HG02840 (cell line): ENCODE measurements around the gene POLG.

Experiments
- ATAC-seq: cut with Tn5 transposase; IDR thresholded peaks from one replicate; pipeline ENCODE4 v1.9.1; 2021; ENCODE audit warnings: mild to moderate bottlenecking, moderate library complexity, moderate number of reproducible peaks; ENCODE audit not compliant: unreplicated experiment, low FRiP score

The POLG gene

DNA sequence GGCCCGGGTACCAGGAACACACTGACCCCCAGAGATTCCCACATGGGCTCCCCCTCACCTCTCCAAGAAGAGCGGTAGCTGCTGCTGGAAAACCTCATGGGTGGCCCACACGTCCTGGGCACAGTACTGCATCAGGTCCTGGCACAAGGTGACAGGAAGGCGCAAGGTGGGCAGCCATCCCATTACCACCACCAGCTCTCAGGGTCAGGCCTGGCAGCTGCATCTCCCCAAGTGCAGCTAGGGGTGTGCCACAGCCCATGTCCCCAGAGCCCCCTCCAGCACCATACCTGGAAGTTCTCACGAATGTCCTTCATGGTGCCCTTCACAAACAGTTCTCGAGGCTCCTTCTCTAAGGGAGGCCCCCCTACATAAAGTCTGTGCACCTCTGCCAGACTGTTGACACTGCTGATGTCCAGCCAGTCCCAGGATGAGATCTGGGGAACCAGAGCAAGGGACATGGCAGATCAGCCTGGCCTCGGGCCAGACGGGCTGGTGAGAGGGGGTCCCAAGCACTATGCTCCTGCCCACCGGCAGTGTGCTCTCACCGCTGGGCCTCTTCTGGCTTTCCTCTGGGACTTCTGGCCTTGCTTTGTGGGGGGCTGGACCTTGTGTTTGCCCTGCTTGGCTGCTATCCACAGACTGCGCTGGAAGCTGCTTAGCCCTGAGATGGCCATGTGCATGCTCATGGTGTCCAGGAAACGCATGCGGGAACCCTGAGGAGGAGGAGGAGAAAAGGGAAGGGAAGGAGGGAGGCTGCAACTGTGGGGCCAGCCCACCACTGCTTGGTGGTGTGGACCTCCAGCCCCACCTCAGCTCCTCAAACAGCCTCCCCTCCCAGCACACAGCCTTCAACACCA lies 6.0 kb downstream of the POLG start:
- ATAC-seq: no peak

GRCh38 chr15:89327113-89327512 lies 7.5 kb downstream of the POLG start:
- ATAC-seq: no peak

DNA sequence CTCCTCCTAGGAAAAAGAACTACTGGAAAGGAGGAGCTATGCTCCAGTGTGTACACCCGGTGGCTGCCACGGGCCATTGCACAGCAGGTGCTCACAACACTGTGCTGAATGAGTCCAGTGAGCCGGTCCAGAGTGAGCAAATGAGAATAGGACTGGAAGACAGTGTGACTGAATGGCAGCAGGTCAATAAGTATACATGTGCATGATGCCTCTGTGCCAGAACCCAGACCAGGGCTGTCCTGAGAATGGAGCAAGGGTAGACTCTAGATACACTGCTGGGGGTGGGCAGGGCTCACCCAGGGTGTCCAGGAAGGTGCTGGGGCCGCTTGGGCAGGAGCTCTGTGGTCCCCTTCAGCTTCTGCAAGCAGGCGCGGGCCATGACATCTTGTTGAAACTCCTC lies 8.3 kb downstream of the POLG start:
- no peak for ATAC-seq

- ATAC-seq: no peak
Measured at GRCh38 chr15:89325039-89325803, 9.4 kb downstream of the POLG start.

- ATAC-seq: no peak
Measured at GRCh38 chr15:89323825-89324224, 10.8 kb downstream of the POLG start.

DNA sequence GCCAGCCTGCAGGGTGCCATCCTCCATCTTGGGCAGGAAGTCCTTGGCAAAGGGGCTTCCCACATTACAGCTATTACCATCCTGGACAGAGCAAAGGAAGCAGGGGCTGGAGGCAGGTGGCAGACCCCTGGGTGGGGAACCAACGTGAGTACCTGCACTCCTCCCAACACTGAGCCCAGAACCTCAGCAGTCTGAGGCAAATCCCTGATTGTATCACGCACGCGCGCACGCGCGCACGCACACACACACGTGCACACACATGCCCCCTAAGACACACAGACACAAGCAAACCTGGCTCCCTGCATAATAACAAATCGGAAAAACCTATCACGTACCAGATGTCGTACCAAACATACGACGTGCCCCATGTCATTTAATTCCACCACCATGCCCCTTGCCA lies 11.8 kb downstream of the POLG start:
- ATAC-seq: no peak

DNA sequence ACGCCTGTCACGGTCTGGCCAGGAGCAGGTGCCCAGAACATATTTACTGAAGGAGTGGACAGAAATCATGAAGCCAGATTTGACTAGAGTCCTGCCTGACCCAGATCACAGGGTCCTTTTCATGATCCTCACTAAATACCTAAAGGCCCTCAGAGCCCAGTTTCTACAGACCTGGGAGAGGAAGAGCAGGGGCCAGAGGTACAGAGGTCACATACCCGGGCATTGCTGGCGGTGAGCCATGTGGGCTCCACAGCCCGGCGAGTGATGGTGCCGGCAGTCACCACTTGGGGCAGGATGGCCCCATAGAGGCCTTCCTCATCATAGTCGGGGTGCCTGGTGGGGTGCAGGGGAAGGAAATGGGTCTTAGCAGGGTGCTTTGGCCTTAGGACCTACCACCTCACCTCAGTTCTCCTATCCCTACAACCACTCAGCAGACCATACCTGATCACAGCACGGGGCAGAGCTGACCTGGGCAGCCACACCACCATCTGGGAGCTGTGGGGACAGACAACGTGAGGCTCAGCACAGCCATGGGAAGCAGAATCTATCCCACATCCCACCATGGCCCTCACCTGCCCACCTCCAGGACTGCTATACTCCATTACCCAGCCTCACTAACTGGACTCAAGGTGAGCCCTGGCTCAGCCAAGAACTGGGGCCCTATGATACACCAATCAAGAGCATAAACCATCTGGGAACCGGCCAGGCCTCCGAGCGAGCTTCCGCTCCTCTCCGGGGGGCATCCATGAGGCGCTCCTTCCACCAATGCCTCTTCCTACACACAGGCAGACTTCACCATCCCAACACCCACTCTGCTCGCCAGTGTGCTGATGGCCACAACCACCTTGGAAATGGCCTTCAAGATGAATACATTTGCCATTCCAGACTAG lies 12.9 kb downstream of the POLG start:
- no peak for ATAC-seq

DNA sequence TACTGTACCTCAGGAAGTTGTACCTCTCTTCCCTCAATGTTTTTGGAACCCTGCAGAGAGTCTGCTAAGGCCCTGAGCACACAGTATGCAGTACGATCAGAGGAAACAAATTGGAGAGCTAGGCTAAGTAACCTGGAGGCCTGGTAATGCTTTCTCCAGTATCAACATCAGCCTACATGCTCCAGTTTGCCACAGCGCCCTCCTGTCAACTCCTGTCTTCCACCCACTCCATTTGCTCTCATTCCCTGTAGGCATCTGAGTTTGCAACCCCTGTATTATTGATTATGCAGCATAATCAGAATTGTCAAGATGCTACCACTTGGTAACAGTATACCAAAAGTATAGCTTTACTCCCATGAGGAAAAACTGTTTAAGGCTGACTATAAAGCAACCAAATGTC lies 14.4 kb downstream of the POLG start:
- no peak for ATAC-seq

- ATAC-seq: no peak
Measured at GRCh38 chr15:89319678-89320077, 14.9 kb downstream of the POLG start.

DNA sequence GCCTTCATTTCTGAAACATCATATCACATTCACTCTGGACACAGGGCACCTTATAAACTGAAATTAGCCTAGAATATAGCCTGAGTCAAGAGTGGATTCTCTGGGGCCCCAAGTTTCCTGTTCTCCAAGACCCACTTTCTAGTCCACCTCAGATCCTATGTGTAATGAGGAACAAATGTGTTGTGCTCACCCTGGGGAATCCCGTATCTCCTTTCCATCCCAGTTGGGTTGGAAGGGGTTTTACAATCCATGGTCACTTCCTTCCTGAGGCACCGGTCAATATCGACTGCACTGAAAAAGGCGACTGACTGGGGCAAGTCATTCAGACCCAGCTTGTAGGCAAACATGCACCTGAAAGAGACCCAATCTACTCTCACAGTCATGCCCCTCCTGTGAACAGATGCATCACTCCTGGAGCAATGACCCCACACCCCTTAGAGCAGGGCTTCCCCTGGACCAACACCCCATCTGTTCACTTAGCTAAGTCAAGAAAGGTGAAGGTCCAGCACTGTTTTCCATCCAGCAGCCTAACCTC lies 17.4 kb downstream of the POLG start:
- no peak for ATAC-seq

GRCh38 chr15:89316504-89316903 lies 18.1 kb downstream of the POLG start:
- no peak for ATAC-seq

DNA sequence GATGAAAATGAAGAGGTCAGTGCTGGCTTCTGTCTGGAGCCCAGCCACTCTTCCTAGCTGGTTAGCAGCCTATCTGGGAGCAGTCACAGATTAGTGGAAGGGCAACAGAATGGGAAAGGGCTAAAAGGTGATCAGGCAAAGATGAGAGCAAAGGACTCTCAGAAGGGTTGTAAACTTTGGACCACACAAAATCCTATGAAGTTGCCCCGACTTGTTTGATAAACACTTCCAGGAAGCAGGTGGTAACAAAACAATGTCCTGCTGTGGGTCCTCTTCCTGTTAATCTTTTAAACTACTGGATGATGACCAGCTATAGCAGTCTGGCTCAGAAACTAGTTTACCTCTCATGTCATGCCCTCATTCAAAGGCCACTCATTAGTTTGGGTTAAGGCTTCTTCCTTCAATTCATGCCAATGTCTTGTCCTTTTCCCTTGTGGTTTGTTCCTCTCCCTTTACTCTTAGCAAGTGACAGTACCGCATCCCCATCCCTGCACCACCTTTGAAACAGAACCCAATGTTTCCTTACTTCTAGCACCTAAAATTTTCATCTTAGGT lies 19.2 kb downstream of the POLG start:
- ATAC-seq: no peak

- no peak for ATAC-seq
Measured at GRCh38 chr15:89309993-89310392, 24.6 kb downstream of the POLG start.

- no peak for ATAC-seq
Measured at GRCh38 chr15:89308236-89308635, 26.4 kb downstream of the POLG start.

- ATAC-seq: no peak
Measured at GRCh38 chr15:89307791-89308190, 26.8 kb downstream of the POLG start.

- ATAC-seq: no peak
Measured at GRCh38 chr15:89307046-89307587, 27.5 kb downstream of the POLG start.

DNA sequence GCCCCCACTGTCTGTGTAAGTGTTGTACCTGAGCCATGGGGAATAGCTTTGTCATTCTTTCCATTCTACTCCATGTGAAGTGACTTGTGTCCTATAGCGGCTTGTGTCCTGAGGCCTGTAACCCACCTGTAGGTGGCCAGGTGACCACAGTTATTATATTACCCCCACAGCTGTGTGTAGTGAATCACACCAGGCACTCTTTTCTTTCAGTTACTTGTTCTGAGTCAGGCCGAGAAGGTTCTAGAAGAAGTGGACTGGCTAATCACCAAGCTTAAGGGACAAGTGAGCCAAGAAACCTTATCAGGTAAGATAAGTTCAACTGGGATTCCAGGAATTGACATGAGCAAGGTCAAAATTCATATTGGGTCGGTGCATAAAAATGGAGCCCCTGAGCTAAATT lies 29.2 kb downstream of the POLG start:
- no peak for ATAC-seq

DNA sequence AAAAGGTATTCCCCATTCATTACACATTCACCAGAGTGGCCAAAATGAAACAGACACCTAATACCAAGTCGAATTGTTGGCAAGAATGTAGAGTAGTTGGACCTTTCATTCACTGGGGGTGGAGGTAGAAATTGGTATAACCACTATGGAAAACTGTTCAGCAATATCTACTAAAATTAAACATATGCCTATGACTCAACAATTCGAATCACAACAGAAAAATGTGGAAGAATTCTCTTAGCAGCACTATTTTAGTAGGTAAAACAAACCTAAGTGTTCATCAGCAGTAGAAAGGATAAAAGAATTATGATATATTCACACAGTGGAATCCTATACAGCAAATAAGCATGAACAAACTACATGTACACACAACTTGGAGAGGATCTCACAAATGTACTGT lies 30.6 kb downstream of the POLG start:
- no peak for ATAC-seq

DNA sequence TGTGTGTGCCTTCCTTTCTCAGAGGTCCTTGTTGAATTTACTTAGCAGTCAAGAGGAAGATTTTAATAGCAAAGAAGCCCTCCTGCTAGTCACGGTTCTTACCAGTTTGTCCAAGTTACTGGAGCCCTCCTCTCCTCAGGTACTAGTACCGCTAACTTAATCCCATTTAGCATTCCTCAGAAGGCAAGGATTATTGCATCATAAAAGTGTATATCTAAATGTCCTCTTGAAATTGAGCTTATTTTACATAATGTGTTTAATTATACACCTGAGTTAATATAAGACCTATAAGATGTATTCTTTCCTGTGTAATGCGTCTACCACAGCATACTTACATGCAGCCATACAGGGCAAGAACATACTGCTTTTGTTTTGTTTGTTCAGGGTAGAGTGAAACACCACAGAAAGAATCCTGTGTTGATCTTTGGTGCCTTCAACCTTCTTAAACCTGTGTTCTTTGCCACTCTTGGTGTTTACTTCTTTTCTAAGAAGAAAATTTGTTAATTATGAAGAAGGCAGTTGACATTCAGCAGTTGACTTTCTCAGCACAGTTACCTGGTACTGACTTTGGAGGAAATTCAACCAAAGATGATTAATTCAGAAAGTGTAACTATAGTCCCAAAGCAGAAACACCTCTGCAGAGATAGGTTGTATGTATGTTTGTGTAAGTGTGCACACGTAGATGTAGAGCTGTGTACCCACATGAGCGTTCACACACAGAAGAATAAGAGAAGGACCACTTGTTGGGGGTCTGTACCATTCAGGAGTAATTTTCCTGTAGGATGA lies 33.1 kb downstream of the POLG start:
- ATAC-seq: no peak
